Parathyroid adenoma (tissue), 2 donors: ENCODE results near the gene CDCP1.

Experiments used
- H2AFZ ChIP-seq: fragments of 300-600 bp; sonication (generic); one replicate; pipeline ENCODE4 v1.7.0; 2017; ENCODE audit warnings: antibody characterized with exemption, mild to moderate bottlenecking
- H3K27ac ChIP-seq: fragments of 300-600 bp; sonication (generic); one replicate; pipeline ENCODE4 v1.7.0; 2017
- H3K27me3 ChIP-seq: fragments of 300-600 bp; sonication (generic); one replicate; pipeline ENCODE4 v1.7.0; 2017; ENCODE audit warnings: low read length; ENCODE audit not compliant: control insufficient read depth, insufficient read depth
- H3K36me3 ChIP-seq: fragments of 300-600 bp; sonication (generic); one replicate; pipeline ENCODE4 v1.7.0; 2017; ENCODE audit warnings: low read length; ENCODE audit not compliant: control insufficient read depth, insufficient read depth
- H3K4me1 ChIP-seq: fragments of 300-600 bp; sonication (generic); one replicate; pipeline ENCODE4 v1.7.0; 2017; ENCODE audit warnings: control low read depth
- H3K4me2 ChIP-seq: fragments of 300-600 bp; sonication (generic); one replicate; pipeline ENCODE4 v1.7.0; 2017; ENCODE audit warnings: low read length
- H3K4me3 ChIP-seq: fragments of 300-600 bp; sonication (generic); one replicate; pipeline ENCODE4 v1.7.0; 2017; ENCODE audit warnings: low read depth, low read length
- H3K79me2 ChIP-seq: fragments of 300-600 bp; sonication (generic); one replicate; pipeline ENCODE4 v1.7.0; 2017; ENCODE audit warnings: control low read depth
- H3K9ac ChIP-seq: fragments of 300-600 bp; sonication (generic); one replicate; pipeline ENCODE4 v1.7.0; 2017; ENCODE audit warnings: mild to moderate bottlenecking
- H3K9me3 ChIP-seq: fragments of 300-600 bp; sonication (generic); one replicate; pipeline ENCODE4 v1.7.0; 2017; ENCODE audit warnings: low read length; ENCODE audit not compliant: control insufficient read depth
- TF ChIP-seq, protein P1 (sequence below): fragments of 300-600 bp; sonication (generic); IDR thresholded peaks from one replicate; pipeline ENCODE4 v1.7.0; 2017; ENCODE audit warnings: antibody characterized with exemption, mild to moderate bottlenecking
- donor health status: primary hyperparathyroidism.

CDCP1 gene

GRCh38 chr3:45109771-45110508 is 36.2 kb downstream of the CDCP1 start:
- Histone ChIP-seq H3K4me1 (no peaks in the 10 kb centered on the region), H3K4me2 (no peak overlapping the region), H3K79me2 (no peaks in the 10 kb centered on the region), H2AFZ (no peak overlapping the region), H3K36me3 (no peaks in the 10 kb centered on the region), H3K9me3 (no peaks in the 10 kb centered on the region), H3K27me3 (no peaks in the 10 kb centered on the region), H3K27ac (no peak overlapping the region), H3K9ac (no peak overlapping the region), H3K4me3 (no peak overlapping the region)
- TF ChIP-seq, protein P1, sequence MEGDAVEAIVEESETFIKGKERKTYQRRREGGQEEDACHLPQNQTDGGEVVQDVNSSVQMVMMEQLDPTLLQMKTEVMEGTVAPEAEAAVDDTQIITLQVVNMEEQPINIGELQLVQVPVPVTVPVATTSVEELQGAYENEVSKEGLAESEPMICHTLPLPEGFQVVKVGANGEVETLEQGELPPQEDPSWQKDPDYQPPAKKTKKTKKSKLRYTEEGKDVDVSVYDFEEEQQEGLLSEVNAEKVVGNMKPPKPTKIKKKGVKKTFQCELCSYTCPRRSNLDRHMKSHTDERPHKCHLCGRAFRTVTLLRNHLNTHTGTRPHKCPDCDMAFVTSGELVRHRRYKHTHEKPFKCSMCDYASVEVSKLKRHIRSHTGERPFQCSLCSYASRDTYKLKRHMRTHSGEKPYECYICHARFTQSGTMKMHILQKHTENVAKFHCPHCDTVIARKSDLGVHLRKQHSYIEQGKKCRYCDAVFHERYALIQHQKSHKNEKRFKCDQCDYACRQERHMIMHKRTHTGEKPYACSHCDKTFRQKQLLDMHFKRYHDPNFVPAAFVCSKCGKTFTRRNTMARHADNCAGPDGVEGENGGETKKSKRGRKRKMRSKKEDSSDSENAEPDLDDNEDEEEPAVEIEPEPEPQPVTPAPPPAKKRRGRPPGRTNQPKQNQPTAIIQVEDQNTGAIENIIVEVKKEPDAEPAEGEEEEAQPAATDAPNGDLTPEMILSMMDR, result no peak

DNA sequence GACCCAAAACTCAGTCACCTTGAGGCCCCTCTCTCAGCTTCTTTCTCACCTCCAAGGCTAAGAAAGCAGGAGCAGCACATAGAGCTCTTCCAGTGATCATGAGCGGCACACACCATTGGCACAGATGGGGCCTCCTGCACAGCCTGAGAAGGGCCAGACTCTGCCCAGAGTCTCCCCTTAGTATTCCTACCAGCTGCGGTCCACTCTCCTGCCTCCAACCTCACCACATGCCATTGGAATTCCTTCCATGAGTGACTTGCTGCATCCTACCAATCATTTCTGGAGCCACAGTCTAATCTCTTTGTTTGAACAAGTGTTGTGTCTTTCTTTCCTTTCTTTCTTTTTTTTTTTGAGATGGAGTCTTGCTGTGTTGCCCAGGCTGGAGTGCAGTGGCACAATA is 39.3 kb downstream of the CDCP1 start:
- Histone ChIP-seq H3K4me1 (no peaks in the 10 kb centered on the region), H3K79me2 (no peaks in the 10 kb centered on the region), H3K9ac (no peak overlapping the region), H3K36me3 (no peaks in the 10 kb centered on the region), H3K4me2 (no peak overlapping the region), H3K27me3 (no peaks in the 10 kb centered on the region), H3K9me3 (no peaks in the 10 kb centered on the region), H2AFZ (no peak overlapping the region), H3K4me3 (no peak overlapping the region), H3K27ac (no peak overlapping the region)
- TF ChIP-seq, protein P1, result no peak

DNA sequence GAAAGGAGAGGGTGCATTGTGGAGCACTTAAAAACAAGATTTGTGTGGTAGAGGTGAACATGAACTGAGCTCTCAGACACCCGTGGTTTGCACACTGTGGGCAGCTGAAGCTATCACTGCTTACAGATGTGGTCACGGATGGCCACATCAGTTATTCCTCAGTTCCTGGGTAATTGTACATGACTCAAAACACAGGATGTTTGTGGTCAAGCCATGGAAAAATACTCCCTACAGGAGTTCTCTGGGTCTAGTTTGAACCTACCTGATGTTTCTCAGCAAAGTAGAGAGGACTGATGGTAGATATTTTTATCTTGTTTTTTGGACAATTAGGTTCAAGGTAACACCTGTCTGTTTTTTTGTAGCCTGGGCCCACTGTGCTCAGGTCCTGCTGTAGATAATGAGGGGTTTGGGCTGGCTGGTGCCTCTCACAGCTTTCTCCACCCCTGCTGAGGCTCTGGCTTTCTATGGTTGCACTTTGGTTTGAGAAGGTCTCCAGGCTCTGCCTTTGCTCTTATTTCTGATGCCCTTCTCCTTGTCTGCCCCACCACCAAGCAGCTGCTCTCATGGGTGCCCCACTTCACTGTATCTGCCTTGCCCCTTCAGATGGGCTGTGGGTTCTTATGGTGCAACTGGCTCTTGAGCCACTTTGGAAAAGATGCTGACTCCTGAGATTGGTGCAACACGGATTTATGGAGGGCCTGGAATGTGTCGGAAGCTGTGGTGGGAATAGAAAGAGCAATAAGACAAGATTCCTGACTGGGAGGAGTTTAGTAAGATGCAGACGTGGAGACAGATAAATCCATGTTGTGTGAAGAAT is 40.1 kb downstream of the CDCP1 start:
- Histone ChIP-seq H2AFZ (no peak overlapping the region), H3K27ac (no peak overlapping the region), H3K79me2 (no peaks in the 10 kb centered on the region), H3K36me3 (no peaks in the 10 kb centered on the region), H3K4me1 (no peaks in the 10 kb centered on the region), H3K9me3 (no peaks in the 10 kb centered on the region), H3K9ac (no peak overlapping the region), H3K4me2 (no peak overlapping the region), H3K27me3 (no peaks in the 10 kb centered on the region), H3K4me3 (no peak overlapping the region)
- TF ChIP-seq, protein P1, result no peak

- no peaks in the 10 kb centered on the region for H3K27me3 ChIP-seq
- no peak overlapping the region for H3K27ac ChIP-seq
- TF ChIP-seq, protein P1, result no peak
- no peak overlapping the region for H3K9ac ChIP-seq
- H3K79me2 ChIP-seq, result no peaks in the 10 kb centered on the region
- no peaks in the 10 kb centered on the region for H3K4me1 ChIP-seq
- H3K36me3 ChIP-seq, result no peaks in the 10 kb centered on the region
- H2AFZ ChIP-seq, result no peak overlapping the region
- no peaks in the 10 kb centered on the region for H3K9me3 ChIP-seq
- H3K4me3 ChIP-seq, result no peak overlapping the region
- H3K4me2 ChIP-seq, result no peak overlapping the region
These were observed 41.2 kb downstream of the CDCP1 start for GRCh38 chr3:45104715-45105711.
